Frontal cortex (tissue), 4 donors: ENCODE data around the gene RTF2. TPM values are rescaled to one million over a fixed set of nuclear protein-coding genes. Genes with fewer than 3 reads are reported as not detected.

Experiments used
- DNase-seq, 2 donors: peaks; one replicate each; pipeline ENCODE4 v3.0.0; 2012; ENCODE audit warnings: low spot score in 2 of 2
- FAIRE-seq: peaks from 2 replicates; lab custom pipeline; 2012; peaks lifted over from hg19 to GRCh38; lab: Jason Lieb, UNC
- total RNA-seq: library from RNA; depleted of rRNA; stranded (reverse); fragments of >200 nt; gene quantifications from one replicate; pipeline ENCODE4 v1.2.3, GENCODE V29; 2014
- donor health status: control.
- donor health status: control.
- donor health status: control.

The RTF2 gene, protein sequence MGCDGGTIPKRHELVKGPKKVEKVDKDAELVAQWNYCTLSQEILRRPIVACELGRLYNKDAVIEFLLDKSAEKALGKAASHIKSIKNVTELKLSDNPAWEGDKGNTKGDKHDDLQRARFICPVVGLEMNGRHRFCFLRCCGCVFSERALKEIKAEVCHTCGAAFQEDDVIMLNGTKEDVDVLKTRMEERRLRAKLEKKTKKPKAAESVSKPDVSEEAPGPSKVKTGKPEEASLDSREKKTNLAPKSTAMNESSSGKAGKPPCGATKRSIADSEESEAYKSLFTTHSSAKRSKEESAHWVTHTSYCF
- total RNA-seq: 48.9 TPM

DNA sequence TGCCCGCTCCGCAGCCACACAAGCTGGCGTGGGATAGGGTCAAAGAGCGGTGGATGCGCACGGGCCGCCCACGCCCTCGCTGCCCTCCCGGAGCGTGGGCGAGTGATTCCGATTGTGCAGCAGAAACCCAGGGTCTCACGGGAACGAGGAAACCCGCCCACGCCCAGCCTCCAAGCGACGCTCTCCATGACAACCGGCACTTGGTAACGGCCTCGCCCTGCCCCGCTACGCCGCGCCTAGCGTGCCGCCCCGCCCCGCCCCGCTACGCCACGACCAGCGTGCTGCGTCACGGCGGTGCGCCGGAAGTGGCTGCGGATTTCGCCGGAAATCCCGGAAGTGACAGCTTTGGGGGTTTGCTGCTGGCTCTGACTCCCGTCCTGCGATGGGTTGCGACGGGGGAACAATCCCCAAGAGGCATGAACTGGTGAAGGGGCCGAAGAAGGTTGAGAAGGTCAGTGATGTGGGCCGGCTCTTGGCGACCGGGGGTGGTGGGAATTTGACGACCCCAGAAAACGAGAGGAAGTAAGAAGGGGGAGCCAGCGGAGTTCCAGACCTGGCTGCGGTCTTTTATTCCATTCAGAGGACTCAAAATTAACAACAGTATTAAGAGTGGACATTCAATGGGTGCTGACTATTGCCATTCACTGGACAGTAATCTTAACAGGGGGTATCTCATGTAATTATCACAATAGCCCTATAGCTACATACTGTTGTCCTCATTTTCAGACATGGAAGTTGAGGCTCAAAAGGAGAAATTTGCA, at the start of gene RTF2:
RTF2 (plus strand) TSS at position 312 of the 761 bp plus-strand sequence; CDS start at position 383, 71 bp downstream.
- DNase-seq (peak; percentile 84 to 92), FAIRE-seq (no peak)

DNA sequence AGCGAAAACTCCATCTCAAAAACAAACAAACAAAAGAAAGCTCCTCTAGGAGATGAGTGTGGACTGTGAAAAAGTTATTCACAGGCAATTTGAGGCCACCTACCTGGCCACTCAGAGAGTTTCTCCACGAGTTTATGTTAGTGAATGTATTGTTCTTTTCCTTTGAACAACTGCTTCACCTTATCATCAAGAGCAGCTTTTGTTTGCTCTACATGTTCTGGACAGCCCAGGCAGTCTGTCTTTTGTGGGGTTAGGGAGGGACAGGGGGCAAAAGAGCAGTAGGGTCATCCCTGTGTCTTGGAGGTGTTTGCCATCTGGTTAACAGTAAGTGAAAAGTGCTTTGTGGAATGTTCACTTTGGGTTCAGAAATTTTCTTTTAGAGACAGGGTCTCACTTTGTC, 48.4 kb upstream of the RTF2 start:
- DNase-seq (no peak), FAIRE-seq (no peak)

DNA sequence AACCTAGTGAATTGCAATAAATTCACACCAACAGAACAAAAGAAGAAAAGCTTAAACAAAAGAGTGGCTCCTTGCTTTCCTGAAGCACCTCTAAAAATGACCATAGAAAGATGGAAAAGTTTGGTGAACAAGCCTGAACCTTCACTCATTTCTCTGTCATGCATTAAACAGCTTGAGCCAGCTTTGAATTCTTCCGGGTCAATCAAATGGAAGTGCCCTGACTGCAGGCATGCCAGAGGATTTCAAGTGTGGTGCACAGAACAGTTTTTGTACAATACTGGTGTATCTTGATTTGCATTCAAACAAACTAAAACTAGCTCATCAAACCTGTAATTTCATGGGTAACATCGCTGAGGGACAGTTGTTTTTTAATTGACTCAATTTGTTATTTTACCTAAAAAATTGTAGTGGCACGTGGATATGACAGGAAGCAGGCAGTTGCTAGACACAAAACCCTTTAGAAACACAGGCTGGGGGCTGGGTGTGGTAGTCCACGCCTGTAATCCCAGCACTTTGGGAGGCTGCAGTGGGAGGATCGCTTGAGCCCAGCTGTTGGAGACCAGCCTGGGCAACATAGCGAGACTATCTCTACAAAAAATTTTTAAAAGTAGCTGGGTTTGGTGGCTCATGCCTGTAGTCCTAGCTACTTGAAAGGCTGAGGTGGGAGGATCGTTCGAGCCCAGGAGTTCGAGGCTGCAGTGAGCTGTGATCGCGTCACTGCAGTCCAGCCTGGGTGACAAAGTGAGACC, 47.3 kb upstream of the RTF2 start:
- no peak for DNase-seq
- no peak for FAIRE-seq

DNA sequence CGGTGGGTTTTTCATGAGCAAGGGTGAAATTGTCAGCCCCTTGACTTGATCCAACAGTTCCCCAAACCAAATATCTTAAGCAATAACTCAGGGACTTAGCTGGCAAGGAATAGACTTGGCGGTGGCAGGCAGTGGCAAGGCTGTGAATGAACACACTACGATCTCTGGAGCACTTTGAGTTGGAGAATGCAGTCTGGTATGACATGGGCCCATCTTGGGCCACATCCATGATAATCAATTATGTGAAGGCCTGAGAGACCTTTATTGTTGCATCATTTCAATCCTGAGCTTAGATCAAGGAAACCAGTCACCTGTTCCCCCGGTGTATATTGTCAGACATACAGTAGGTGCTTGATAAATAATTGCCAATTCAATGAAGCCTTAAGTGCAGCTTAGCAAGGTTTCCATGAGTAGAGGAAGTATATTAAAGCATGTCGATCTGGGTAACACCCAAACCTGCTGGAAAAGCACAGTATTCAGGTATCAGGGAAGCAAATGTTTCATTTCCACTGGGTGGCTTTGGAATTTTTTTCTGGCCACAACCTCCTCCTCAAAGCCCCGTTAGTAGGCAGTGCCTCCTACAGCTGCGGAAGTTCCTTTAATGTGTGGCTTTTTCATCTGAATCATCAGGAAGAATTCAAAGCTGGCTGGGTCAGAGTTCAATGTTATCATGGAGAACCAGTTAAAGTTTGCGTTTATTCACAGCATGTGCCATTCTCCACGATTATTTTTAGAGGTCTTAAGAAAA, 46.2 kb upstream of the RTF2 start:
- no peak for DNase-seq
- no peak for FAIRE-seq

DNA sequence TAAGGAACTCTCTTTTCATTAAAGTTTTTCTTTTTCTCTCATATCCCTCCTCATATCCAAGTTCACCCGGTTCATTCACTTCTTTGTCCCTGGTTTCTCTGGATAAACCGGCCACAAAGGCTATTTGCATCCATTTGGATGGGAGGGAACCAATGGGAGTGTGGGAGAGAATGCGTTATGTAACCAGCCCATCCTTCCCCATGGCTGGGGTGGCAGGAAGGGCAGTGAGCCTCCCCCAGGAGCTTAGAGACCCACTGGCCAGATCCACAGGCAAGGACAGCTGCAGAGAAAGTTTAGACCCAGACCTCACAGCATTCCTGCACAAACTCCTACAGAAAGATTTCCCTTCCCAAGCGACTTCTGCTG, 45.6 kb upstream of the RTF2 start:
- FAIRE-seq: no peak
- no peak for DNase-seq

DNA sequence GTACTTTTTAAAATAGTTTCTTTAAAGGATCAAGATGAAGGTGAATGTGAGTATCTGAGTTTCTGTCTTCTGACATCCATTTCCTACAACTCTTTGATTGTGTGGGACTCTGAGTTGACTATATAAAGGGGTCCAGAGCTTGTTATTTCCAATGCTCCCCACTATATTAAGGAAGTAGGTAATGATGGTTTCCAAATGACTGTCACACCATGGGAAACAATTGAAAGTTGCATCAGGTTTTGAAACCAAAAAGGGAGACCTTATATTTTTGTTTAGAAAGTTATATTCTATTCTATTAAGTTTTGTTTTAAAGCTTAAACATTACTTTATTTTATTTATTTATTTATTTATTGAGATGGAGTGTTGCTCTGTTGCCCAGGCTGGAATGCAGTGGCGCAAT, 45.2 kb upstream of the RTF2 start:
- no peak for DNase-seq
- FAIRE-seq: no peak

DNA sequence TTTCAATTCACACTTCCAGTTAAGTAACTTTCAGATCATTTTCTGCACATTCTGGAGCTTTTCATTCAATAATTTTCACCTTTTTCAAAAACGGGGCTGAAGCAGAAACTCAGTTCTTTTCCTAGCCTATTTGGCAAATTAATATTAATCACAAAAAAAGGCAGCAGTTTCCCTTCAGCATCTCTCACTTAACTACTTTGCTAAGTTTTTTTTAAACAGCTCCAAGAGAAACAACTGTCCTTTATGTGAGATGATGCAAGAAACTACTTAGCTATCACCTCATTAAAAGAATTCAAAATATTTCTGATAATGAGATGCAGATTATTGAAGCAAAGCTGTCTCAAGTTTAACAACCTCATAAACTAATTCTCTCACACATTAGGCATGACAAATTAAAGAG, 44.5 kb upstream of the RTF2 start:
- DNase-seq (no peak), FAIRE-seq (no peak)

DNA sequence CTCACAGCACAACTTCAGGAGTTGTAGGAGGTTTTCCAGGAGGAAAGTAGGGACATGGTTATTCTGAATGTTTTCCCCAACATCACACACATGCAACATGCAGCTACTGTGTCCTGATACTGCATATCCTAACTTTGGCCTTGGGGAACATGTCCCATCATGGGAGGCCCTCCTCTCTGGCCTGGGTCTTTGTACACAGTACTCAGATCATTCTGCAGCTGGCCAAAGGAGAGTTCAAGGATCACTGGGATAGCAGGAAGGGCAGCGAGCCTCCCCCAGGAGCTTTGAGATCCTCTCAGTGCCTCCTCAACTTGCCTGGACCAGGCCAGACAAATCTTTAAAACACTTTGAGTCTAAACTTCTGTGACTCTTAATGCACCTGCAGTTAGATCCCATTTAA, 43.5 kb upstream of the RTF2 start:
- DNase-seq (no peak), FAIRE-seq (no peak)

DNA sequence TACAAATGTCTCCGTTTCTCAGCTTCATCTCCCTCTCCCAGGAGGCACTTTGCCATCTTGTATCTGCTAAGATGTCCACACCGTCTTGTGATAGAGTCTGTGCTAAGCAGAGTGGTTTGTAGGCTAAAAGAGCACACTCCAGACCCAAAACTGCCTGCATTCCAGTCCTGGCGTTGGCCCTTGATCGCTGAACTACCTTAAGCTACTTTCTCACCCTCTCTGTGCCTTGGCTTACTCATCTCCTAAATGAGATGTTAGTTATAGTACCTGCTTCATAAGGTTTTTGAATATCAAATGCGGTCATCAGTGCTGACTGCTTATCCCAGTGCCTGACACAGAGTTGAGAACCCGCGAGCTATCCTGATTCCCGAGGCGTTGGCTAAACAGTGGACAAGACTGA, 42.4 kb upstream of the RTF2 start:
- FAIRE-seq: no peak
- DNase-seq: no peak

DNA sequence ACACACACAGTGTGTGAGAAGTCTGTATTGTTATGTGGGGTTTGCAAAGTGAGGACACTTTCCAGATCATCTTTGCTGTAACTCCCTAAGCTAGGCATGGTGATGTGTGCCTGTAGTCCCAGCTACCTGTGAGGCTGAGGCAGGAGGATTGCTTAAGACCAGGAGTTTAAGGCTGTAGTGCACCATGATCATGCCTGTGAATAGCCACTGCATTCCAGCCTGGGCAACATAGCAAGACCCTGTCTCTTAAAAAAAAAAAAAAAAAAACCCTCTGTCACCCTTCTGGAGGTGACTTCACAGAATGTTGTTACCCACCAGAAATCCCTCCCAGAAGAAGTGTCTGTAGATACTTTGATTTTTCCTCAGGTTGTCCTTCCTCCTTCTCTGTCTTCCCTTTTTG, 41.5 kb upstream of the RTF2 start:
- DNase-seq (no peak), FAIRE-seq (no peak)

DNA sequence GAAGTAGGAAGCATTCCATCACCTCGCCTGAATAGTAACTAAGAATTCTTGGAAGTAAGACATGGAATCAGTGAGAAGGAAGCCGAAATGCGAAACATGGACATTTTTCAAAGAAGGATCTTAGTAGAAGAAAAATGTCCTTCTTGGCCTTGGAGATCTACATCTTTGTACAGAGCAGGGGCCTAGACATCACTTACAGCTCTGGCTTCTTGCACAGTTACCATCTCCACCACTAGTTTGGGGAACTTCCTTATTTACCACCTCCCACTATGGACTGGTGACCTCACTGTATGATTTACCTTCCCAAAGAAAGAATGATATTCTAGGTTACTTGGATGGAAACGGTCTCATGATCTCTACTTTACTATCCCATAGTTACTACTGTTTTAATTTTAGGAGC, 40.6 kb upstream of the RTF2 start:
- FAIRE-seq: no peak
- no peak for DNase-seq

DNA sequence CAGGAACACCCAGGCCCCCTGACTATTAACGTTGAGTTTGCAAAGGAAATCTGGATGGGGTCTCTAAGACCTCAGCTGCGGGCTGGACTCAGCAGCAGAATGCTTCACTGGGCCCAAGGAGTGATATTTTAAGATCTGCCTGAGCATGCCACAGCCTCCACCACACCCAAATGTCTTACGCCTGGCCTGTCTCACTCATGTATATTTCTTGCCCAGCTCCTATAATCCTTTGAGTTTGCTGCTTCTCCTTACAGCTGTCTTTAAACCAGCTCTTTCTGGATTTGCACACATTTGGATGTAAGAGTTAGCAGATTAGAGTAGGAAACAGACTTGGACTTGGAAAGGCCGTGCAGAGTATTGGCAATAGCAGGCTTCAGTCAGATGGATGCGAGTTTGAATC, 40.0 kb upstream of the RTF2 start:
- DNase-seq: no peak
- no peak for FAIRE-seq

DNA sequence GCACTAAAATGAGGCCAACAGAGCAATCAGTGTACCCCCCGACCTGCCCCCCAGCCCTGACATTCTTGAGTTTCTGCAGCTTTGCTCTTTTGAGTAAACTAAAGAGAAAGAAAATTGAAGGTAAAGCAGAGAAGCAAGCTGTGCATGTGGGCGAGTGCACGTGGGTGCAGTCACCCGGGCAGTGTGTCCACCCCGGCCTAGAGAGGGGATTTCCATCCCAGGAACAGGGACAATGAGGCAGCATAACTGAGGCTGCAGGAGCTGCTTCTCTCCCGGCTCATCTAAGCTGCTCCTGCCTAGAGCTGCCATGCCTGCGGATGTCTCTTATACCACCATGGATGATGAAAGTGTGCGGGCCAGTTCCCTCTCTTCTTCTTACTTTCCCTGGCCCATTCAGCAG, 39.5 kb upstream of the RTF2 start:
- FAIRE-seq (no peak), DNase-seq (no peak)

DNA sequence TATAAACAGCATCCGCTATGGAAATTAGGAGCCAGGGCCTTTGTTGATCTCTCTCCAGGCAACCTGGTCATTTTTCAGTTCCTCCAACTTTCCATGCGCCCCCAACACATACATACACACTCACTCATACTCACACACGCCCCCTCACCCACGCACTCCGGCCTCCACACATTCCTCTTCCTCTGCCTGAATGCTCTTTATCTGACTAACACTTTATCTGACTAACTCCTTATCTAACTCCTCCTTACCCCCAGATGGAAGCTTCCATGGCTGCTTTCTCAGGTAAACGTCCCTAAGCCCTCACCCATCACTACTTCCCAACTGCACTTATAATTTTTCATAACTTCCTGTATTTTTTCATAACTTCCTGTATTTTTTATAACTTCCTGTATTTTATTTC, 38.9 kb upstream of the RTF2 start:
- FAIRE-seq: no peak

DNA sequence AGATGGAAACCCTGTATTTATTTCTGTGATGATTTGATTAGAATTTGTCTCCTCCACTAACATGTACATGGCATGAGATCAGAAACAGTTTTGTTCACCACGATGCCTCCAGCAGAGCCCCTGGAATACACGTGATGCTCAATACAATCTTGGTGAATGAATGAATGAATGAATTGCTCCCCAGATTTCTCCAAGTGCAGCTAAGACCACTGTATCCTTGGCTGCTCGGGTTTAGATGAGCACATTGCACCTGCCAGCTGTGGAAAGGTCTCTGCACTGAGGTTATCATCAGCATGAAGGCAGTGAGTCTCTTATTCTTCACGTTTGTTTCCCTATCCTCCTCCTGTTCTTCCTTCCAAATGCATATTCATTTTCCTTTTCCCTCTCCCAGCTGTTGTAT, 38.5 kb upstream of the RTF2 start:
- DNase-seq: no peak
- no peak for FAIRE-seq

More for the DNA sequence above, 38.9 kb upstream of the RTF2 start:
- no peak for DNase-seq

DNA sequence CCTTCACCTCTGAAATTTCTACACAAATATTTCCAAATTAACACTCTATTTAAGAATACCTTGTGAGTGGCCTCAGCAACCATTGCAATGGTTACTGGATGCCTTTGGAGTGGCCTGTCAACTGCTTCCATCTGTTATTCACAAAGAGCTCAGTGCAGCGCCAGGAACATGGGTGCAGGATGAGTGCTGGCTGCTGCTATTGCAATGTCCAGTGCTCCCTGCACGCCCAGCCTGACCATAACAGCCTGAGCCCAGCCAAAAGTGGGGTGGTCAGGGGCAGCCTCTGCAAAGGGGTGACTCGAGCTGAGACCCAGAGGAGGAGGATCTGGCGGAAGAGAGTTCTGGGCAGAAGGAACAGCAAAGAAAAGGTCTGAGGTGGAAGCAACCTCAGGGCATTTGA, 38.0 kb upstream of the RTF2 start:
- no peak for FAIRE-seq
- DNase-seq: no peak

DNA sequence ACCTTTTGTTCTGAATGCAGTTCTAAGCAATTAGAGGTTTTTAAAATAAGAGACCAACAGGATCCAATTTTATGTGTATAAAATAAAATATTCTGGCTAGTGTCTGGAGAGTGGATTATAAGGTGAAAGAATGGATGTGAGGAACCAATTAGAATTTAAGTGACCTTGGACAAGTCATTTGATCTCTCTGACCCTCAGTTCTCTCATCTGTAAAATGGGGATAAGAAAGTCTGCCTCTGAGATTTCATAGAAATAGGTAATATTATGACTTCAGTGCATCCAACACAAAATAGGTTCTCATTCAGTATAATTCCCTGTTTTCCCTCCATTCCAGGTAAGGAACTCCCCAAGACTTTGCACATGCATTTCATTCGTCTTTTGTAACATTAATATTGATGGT, 37.5 kb upstream of the RTF2 start:
- no peak for FAIRE-seq
- no peak for DNase-seq

DNA sequence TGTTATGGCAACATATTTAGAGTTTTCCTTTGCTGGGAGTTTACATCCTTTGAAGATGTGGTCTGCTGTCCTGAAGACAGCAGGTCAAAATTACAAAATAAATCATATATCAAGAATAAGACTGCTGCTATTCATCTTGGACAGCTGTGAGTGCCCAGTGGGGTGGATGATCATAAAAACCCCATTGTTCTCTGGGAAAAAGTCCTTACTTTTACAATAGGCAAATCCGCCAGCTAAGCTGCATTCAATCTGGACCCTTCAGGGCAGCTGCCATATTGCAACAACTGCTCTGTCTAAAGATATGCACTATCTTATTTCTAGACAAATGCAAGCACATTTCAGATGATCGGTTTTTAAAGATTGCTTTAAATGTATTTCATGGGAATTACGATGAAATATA, 37.0 kb upstream of the RTF2 start:
- peak in 1 of 2 donors; percentile 17 for DNase-seq
- no peak for FAIRE-seq

DNA sequence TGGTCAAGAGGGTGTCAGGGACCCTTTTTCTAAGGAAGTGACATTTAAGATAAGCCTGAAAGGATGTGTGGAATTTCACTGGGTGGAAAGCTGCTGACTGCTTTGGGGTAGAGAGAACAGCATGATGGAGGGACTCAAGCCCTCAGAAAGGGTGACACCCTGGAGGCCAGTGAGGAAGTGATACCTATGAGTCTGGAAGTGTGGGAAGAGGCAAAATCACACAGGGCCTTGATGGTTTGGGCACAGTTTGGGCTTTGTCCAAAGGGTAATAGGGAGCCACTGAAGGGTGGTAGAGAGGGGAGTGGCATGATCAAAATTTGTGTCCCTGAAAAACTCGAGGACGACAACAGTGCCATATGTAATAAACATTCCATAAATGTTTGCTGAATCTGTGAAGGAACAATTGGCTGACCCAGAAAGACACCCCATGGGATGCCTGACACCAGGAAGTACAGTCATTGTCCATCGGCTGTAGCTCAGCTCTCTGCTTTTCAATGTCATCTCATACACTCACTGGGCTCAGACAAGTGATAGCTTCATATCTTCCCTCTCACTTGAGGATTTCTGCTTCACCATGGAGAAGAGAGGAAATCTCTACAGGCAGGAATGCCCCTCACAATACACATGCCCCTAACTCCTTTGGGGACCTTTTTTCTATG, 35.1 kb upstream of the RTF2 start:
- DNase-seq (no peak), FAIRE-seq (no peak)

DNA sequence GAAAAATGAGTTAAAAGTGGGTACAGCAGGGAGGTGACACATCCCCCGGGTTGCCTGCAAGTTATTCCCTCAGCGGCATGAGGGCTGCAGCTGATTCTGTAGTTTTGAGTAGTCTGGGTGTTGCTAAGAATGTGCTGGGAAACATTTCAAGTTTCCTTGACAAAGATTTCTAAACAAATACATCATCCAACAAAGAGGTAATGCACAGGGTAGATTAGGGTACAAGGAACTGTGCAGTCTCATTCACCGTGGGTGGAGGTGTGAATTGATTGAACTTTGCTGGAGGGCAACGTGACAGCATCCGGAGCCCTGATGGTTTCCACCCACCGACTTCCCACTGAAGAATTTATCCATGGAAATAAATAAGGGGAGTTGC, 34.6 kb upstream of the RTF2 start:
- no peak for DNase-seq
- no peak for FAIRE-seq
